ENCODE measurements around the gene POLE2.

Gene POLE2

GRCh38 chr14:49612251-49612650 lies 75.8 kb downstream of the POLE2 start:
- H3K4me3 ChIP-seq (ENCODE audit: low read depth, low read length), result no peak overlapping the region
- TF ChIP-seq ZNF830 (tag by site-specific recombination; IDR thresholded peaks at IDR 0.05; ENCODE audit: low read depth) (no peak), ZNF629 (tag by site-specific recombination; IDR thresholded peaks at IDR 0.05) (no peak), BCL11A (tag by site-specific recombination; IDR thresholded peaks at IDR 0.05; ENCODE audit: low read depth) (no peak)
- TF ChIP-seq, protein P1, sequence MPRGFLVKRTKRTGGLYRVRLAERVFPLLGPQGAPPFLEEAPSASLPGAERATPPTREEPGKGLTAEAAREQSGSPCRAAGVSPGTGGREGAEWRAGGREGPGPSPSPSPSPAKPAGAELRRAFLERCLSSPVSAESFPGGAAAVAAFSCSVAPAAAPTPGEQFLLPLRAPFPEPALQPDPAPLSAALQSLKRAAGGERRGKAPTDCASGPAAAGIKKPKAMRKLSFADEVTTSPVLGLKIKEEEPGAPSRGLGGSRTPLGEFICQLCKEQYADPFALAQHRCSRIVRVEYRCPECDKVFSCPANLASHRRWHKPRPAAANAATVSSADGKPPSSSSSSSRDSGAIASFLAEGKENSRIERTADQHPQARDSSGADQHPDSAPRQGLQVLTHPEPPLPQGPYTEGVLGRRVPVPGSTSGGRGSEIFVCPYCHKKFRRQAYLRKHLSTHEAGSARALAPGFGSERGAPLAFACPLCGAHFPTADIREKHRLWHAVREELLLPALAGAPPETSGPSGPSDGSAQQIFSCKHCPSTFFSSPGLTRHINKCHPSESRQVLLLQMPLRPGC (tag by site-specific recombination; IDR thresholded peaks at IDR 0.05), result no peak
- TF ChIP-seq, protein P2, sequence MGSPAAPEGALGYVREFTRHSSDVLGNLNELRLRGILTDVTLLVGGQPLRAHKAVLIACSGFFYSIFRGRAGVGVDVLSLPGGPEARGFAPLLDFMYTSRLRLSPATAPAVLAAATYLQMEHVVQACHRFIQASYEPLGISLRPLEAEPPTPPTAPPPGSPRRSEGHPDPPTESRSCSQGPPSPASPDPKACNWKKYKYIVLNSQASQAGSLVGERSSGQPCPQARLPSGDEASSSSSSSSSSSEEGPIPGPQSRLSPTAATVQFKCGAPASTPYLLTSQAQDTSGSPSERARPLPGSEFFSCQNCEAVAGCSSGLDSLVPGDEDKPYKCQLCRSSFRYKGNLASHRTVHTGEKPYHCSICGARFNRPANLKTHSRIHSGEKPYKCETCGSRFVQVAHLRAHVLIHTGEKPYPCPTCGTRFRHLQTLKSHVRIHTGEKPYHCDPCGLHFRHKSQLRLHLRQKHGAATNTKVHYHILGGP (tag by site-specific recombination; IDR thresholded peaks at IDR 0.05), result no peak
- H3K36me3 ChIP-seq (ENCODE audit: control insufficient read depth in 2 of 2, insufficient read depth in 1 of 2, low read length in 2 of 2), result peaks cover 24 to 32% of the 10 kb centered on the region in 2 experiments
- no peak overlapping the region for H3K27ac ChIP-seq (ENCODE audit: extremely low read depth, low read depth, low read length)
- H3K9me3 ChIP-seq (ENCODE audit: control insufficient read depth, insufficient read depth, low read depth, low read length), result no peaks in the 10 kb centered on the region
- ChIA-PET CTCF (interaction anchor here (0.6 kb wide), 1 partner anchor 165 kb away, joined by 4 read pairs; no protein-coding TSS in a partner anchor), POLR2A (interaction anchor here (1.0 to 1.3 kb wide), 2 partner anchors 8 to 22 kb away, joined by 3 to 4 read pairs; partner anchors contain the start of gene RPL36AL)
- no peaks in the 10 kb centered on the region for H3K4me1 ChIP-seq (ENCODE audit: control insufficient read depth, insufficient read depth, low read length)

DNA sequence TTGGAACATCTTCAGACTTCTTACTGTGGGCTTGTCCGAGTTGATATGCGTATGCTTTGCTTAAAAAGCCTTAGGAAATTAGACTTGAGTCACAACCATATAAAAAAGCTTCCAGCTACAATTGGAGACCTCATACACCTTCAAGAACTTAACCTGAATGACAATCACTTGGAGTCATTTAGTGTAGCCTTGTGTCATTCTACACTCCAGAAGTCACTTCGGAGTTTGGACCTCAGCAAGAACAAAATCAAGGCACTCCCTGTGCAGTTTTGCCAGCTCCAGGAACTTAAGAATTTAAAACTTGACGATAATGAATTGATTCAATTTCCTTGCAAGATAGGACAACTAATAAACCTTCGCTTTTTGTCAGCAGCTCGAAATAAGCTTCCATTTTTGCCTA lies 80.4 kb downstream of the POLE2 start:
- TF ChIP-seq ZBTB44 (tag by site-specific recombination; IDR thresholded peaks at IDR 0.05) (no peak), YY1 (tag by site-specific recombination; IDR thresholded peaks at IDR 0.05) (no peak), ZNF529 (tag by site-specific recombination; IDR thresholded peaks at IDR 0.05; ENCODE audit: insufficient replicate concordance) (no peak), ZNF621 (tag by site-specific recombination; IDR thresholded peaks at IDR 0.05) (no peak), PBX3 (CRISPR knock-in tag; IDR thresholded peaks at IDR 0.05) (no peak), ZNF561 (tag by site-specific recombination; IDR thresholded peaks at IDR 0.05; ENCODE audit: borderline replicate concordance) (no peak), REST (tag by site-specific recombination; IDR thresholded peaks at IDR 0.05) (no peak), ZNF354C (tag by site-specific recombination; IDR thresholded peaks at IDR 0.05; ENCODE audit: borderline replicate concordance, low read depth) (no peak), ZNF138 (tag by site-specific recombination; IDR thresholded peaks at IDR 0.05; ENCODE audit: borderline replicate concordance) (no peak), ZNF560 (tag by site-specific recombination; IDR thresholded peaks at IDR 0.05; ENCODE audit: borderline replicate concordance) (no peak), ZXDB (tag by site-specific recombination; IDR thresholded peaks at IDR 0.05) (no peak)
- Histone ChIP-seq H3K4me3 (ENCODE audit: low read depth, low read length) (no peak overlapping the region), H3K4me1 (ENCODE audit: control insufficient read depth, insufficient read depth, low read length) (no peaks in the 10 kb centered on the region), H3K9me3 (ENCODE audit: control insufficient read depth, insufficient read depth, low read depth, low read length) (no peaks in the 10 kb centered on the region), H3K36me3 (ENCODE audit: control insufficient read depth in 2 of 2, insufficient read depth in 1 of 2, low read length in 2 of 2) (peaks cover 48 to 50% of the 10 kb centered on the region in 2 experiments), H3K27ac (ENCODE audit: extremely low read depth, low read depth, low read length) (no peak overlapping the region)
- ChIA-PET CTCF (interaction anchor here (0.5 to 0.6 kb wide), 2 partner anchors 24 to 828 kb away, joined by 3 to 5 read pairs; no protein-coding TSS in a partner anchor), POLR2A (interaction anchor here (1.0 kb wide), 1 partner anchor 14 kb away, joined by 4 read pairs; the partner anchor contains the start of gene MGAT2)

Measured in HEK293 (cell line).